Uterus (tissue), 2 donors: ENCODE measurements around the gene SP1.

Experiments
- POLR2A ChIP-seq, 2 donors: fragments of 450-650 bp; IDR thresholded peaks; one replicate each; pipeline ENCODE4 v1.6.1; 2016; ENCODE audit warnings: antibody characterized with exemption in 2 of 2, mild to moderate bottlenecking in 1 of 2, moderate library complexity in 1 of 2
- TF ChIP-seq, protein P1 (sequence below), 4 experiments: fragments of 200-600 bp in 2 of 4; fragments of 450-650 bp in 2 of 4; sonication (generic) in 2 of 4; IDR thresholded peaks; one replicate each; pipeline ENCODE4 v1.5.1; 2016 to 2019; ENCODE audit warnings: antibody characterized with exemption in 4 of 4, mild to moderate bottlenecking in 2 of 4, moderate library complexity in 1 of 4

DNA sequence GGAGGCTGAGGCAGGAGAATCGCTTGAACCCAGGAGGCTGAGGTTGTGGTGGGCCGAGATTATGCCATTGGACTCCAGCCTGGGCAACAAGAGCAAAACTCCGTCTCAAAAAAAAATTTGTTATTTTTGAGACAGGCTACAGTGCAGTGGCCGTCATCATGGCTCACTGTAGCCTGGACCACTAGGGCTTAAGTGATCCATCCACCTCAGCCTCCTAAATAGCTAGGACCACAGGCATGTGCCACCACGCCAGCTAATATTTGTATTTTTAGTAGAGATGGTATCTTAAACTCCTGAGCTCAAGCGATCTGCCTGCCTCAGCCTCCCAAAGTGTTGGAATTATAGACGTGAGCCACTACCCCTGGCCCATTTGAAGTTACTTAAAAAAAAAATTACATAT, 71.0 kb downstream of the SP1 start:
- no peak for TF ChIP-seq POLR2A (IDR thresholded peaks at IDR 0.05)
- TF ChIP-seq, protein P1, sequence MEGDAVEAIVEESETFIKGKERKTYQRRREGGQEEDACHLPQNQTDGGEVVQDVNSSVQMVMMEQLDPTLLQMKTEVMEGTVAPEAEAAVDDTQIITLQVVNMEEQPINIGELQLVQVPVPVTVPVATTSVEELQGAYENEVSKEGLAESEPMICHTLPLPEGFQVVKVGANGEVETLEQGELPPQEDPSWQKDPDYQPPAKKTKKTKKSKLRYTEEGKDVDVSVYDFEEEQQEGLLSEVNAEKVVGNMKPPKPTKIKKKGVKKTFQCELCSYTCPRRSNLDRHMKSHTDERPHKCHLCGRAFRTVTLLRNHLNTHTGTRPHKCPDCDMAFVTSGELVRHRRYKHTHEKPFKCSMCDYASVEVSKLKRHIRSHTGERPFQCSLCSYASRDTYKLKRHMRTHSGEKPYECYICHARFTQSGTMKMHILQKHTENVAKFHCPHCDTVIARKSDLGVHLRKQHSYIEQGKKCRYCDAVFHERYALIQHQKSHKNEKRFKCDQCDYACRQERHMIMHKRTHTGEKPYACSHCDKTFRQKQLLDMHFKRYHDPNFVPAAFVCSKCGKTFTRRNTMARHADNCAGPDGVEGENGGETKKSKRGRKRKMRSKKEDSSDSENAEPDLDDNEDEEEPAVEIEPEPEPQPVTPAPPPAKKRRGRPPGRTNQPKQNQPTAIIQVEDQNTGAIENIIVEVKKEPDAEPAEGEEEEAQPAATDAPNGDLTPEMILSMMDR (IDR thresholded peaks at IDR 0.05): no peak
